Effector memory CD8-positive, alpha-beta T cell (primary cell): ENCODE results near the gene FAM163B.
A peak's percentile ranks its signal among the peaks of the same experiment; 100 is the strongest.

ENCODE experiments used
- ATAC-seq: fragments of 150-1000 bp; cut with Tn5 transposase; replicated peaks from 2 replicates; pipeline ENCODE4 v1.10.0; 2021; ENCODE audit warnings: mild to moderate bottlenecking, moderate library complexity
- DNase-seq, 3 experiments: peaks; one replicate each; pipeline ENCODE4 v3.0.0; 2021
- H3K27ac Mint-ChIP-seq, 2 donors: one replicate each; pipeline ENCODE4 v1.8.0; 2022; ENCODE audit warnings: mild to moderate bottlenecking in 2 of 2, mixed read lengths in 2 of 2, moderate library complexity in 2 of 2
- H3K27me3 Mint-ChIP-seq, 2 donors: one replicate each; pipeline ENCODE4 v1.8.0; 2022; ENCODE audit warnings: mixed read lengths in 2 of 2
- H3K36me3 Mint-ChIP-seq: one replicate; pipeline ENCODE4 v1.8.0; 2022; ENCODE audit warnings: mild to moderate bottlenecking, moderate library complexity, mixed read lengths; ENCODE audit not compliant: insufficient read depth
- H3K4me1 Mint-ChIP-seq, 2 donors: one replicate each; pipeline ENCODE4 v1.8.0; 2022; ENCODE audit warnings: low read depth in 2 of 2, mixed read lengths in 2 of 2
- H3K4me3 Mint-ChIP-seq, 2 donors: one replicate each; pipeline ENCODE4 v1.8.0; 2022; ENCODE audit warnings: mild to moderate bottlenecking in 2 of 2, mixed read lengths in 2 of 2, moderate library complexity in 2 of 2
- H3K9me3 Mint-ChIP-seq, 2 donors: one replicate each; pipeline ENCODE4 v1.8.0; 2022; ENCODE audit warnings: mixed read lengths in 2 of 2
- total RNA-seq, 9 experiments: gene quantifications; one replicate each; lab custom pipeline; 2026; lab: John Stamatoyannopoulos, UW

Gene FAM163B
- 0 reads per million in 9 experiments for total RNA-seq

DNA sequence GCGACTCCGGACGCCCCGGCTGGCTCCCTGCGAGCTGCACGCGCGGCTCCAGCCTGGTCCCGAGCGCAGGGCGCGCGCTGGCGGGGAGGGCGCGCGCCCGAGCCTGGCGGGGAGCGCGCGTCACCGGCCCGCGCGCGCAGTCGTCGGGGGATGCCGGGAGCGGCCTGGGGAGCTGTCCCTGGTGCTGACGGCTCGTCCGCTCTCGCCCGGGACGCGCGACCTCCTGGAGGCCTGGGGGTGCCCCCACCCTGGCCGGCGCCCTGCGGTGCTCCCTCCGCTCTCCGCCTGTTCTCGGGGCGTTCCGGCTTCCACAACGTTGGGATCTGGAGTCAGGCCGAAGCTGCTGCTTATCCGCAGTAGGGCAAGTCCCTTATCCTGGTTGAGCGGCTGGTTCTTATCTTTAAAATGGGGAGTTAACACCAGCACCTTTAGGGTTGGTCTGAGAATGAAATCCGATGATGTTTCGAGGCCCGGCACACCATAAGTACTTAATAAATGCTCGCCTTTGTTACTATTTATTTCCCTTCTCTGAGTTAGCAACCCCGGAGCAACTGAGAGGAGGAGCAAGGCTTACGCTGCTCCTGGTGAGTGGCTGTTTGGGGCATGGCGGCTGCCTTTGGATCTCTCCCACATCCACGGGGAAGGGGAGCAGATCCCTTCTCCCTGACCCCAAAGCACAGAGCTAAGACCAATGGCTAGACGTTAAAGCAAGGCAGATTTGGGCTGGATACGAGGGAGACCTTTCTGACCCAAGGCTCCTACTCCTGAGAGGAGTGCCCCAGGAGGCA lies at the start of gene FAM163B:
Gene FAM163B (minus strand): TSS at position 79 of the 788 bp plus-strand sequence. CDS start 29,166 bp downstream, outside the sequence.
- no peak within 1 kb of the TSS for H3K27ac Mint-ChIP-seq
- no peaks in the 10 kb centered on the region for H3K9me3 Mint-ChIP-seq
- H3K27me3 Mint-ChIP-seq: peaks cover 71 to 94% of the 10 kb centered on the region in 2 donors
- no peak for ATAC-seq
- no peaks in the 10 kb centered on the region for H3K36me3 Mint-ChIP-seq
- DNase-seq: no peak
- peaks cover 0 to 5% of the 10 kb centered on the region in 2 donors for H3K4me1 Mint-ChIP-seq
- H3K4me3 Mint-ChIP-seq: peak within 1 kb of the TSS in 1 of 2 donors; percentile 5

- H3K4me1 Mint-ChIP-seq: peaks cover 4 to 8% of the 10 kb centered on the region in 2 donors
- H3K36me3 Mint-ChIP-seq: no peaks in the 10 kb centered on the region
- H3K4me3 Mint-ChIP-seq: no peak overlapping the region
- peaks cover 66 to 82% of the 10 kb centered on the region in 2 donors for H3K27me3 Mint-ChIP-seq
- peak overlapping the region; percentile 3 to 54 for H3K27ac Mint-ChIP-seq
- ATAC-seq: no peak
- no peaks in the 10 kb centered on the region for H3K9me3 Mint-ChIP-seq
- DNase-seq: no peak
Observed at GRCh38 chr9:133657120-133657661, 48.0 kb upstream of the FAM163B start.

DNA sequence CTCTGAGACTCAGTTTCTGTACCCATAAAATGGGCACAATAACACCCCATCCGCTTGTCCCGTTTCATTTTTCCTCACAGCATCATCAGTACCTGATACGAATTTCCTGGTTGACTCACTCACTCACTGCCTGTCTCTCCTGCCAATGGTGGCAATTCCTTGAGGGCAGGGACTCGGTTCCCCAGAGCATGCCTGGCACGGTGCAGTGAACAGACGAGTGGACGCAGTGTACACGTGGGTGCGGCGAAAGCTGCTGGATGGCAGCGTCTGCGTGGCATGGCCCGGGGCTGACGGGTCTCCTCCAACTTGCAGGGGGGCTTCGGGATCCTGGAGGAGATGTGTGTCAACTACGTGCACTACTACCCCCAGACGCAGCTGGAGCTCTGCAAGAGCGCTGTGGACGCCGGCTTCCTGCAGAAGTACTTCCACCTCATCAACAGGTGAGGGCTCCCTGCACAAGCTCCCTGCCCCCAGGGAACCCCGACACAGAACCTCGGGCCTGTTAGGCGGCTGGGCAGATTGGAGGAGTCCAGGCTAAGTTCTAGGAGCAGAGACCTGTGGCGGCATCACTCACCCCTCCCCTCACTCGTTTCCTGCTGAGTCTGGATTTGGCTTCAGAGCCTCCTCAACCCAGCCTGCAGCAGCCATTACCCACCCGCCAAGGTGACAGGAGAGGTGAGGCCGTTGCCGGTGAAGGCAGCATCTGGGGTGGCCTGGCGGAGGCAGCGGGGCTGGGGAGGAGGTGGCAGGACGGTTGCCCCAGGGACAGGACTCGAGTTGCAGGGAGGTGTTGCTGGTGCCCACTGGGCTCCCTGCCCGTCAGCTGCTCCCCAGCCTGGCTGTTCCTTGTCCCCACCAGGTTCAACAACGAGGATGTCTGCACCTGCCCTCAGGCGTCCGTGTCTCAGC lies 47.3 kb upstream of the FAM163B start:
- H3K27ac Mint-ChIP-seq: peak overlapping the region; percentile 3 to 49
- no peaks in the 10 kb centered on the region for H3K36me3 Mint-ChIP-seq
- peaks cover 4 to 8% of the 10 kb centered on the region in 2 donors for H3K4me1 Mint-ChIP-seq
- DNase-seq: no peak
- H3K4me3 Mint-ChIP-seq: no peak overlapping the region
- peaks cover 71 to 87% of the 10 kb centered on the region in 2 donors for H3K27me3 Mint-ChIP-seq
- no peaks in the 10 kb centered on the region for H3K9me3 Mint-ChIP-seq
- ATAC-seq: peak; percentile 49

DNA sequence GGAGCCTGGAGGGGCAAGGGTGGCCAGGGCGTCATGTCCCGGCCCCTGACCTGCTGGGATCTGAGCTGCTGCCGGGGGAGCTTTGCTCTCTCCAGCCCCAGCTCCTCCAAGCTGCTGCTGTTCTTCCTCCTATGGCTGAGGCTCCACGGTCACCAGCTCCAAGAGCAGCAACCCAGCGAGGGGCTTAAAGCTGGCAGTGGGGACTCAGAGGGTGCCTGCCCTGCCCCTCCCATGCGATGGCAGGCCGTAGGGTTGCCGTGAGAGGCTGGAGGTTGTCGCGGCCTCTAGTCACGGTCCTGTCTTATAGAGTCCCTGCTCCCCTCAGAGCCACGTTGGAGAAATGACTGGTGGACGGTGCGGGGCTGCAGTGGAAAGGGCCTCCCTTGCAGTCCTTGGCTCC lies 46.5 kb upstream of the FAM163B start:
- H3K4me3 Mint-ChIP-seq: no peak overlapping the region
- peaks cover 71 to 92% of the 10 kb centered on the region in 2 donors for H3K27me3 Mint-ChIP-seq
- ATAC-seq: no peak

DNA sequence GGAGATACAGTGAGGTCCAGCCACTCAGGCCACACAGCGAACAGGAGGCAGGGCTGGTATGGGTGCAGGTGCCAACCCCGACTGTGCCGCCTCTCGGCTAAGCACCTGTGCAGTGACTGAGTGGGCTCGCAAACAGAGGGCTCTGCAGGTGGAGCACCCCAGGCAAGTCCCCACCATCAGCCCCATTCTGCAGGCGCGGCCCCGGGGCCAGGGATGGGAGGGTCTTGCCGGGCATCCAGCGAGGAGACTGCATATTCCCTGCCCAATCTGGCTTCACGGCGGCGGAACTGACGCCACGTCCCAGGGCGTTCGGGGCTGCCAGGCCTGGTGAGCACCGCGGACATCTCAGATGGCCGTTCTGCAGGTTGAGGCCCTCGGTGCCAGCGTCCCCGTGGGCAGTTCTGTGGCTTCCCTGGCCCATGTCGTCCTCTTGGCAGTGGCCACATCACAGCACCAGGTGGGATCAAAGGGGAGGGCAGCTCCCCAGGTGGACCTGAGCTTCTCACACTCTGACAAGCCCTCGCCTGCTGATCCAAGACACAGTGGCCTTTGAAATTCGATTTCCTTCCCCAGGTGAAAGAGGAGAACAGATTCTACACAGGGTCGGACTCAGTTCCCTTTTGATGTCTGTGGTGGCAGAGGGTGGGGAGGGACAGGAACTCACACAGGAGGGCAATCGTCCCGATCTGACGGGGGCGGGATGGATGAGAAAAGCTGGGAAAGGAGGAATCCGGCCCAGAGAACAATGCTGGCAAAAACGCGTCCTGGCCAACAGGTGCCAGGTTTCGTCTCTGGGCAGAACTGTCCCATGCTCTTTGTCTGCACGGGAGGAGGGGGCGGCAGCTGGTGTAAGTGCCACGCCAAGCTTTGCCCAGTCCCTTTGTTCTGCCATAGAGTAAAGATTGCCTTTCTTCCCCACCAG lies 45.8 kb upstream of the FAM163B start:
- no peaks in the 10 kb centered on the region for H3K36me3 Mint-ChIP-seq
- DNase-seq: no peak
- ATAC-seq: no peak
- no peak overlapping the region for H3K4me3 Mint-ChIP-seq
- no peak overlapping the region for H3K27ac Mint-ChIP-seq
- peaks cover 75 to 94% of the 10 kb centered on the region in 2 donors for H3K27me3 Mint-ChIP-seq
- no peaks in the 10 kb centered on the region for H3K9me3 Mint-ChIP-seq
- peaks cover 4 to 6% of the 10 kb centered on the region in 2 donors for H3K4me1 Mint-ChIP-seq

More for the DNA sequence above, 46.5 kb upstream of the FAM163B start:
- H3K36me3 Mint-ChIP-seq: no peaks in the 10 kb centered on the region
- no peaks in the 10 kb centered on the region for H3K9me3 Mint-ChIP-seq
- no peak for DNase-seq
- no peak overlapping the region for H3K27ac Mint-ChIP-seq
- peaks cover 4 to 8% of the 10 kb centered on the region in 2 donors for H3K4me1 Mint-ChIP-seq

DNA sequence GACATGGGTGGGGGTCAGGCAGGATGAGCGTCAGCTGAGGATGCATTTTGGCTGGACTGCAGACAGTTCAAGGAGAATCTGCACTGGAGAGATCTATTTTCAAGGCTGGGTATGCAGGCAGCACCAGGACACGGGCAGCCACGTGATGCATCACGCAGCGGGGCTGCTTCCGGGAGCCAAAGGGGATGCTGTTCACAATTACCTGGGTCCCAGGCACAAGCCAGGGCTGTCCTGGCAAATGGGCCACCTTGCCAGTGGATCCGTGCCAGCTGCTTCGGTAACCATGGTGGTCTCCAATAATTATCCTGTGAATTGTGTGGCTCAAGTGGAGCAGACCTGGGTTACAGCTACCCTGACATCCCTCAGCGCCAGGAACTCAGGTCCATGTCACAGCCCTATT lies 44.4 kb upstream of the FAM163B start:
- H3K9me3 Mint-ChIP-seq: no peaks in the 10 kb centered on the region
- peaks cover 1 to 4% of the 10 kb centered on the region in 2 donors for H3K4me1 Mint-ChIP-seq
- peaks cover 68 to 87% of the 10 kb centered on the region in 2 donors for H3K27me3 Mint-ChIP-seq
- no peaks in the 10 kb centered on the region for H3K36me3 Mint-ChIP-seq
- DNase-seq (no peak), ATAC-seq (no peak)
- no peak overlapping the region for H3K4me3 Mint-ChIP-seq
- peak overlapping the region in 1 of 2 donors; percentile 53 for H3K27ac Mint-ChIP-seq

GRCh38 chr9:133650026-133650425 lies 40.8 kb upstream of the FAM163B start:
- no peaks in the 10 kb centered on the region for H3K36me3 Mint-ChIP-seq
- H3K4me3 Mint-ChIP-seq: no peak overlapping the region
- DNase-seq: no peak
- no peaks in the 10 kb centered on the region for H3K4me1 Mint-ChIP-seq
- no peak for ATAC-seq
- H3K27ac Mint-ChIP-seq: peak overlapping the region in 1 of 2 donors; percentile 3
- H3K9me3 Mint-ChIP-seq: no peaks in the 10 kb centered on the region
- H3K27me3 Mint-ChIP-seq: peaks cover 39 to 62% of the 10 kb centered on the region in 2 donors

- no peak overlapping the region for H3K27ac Mint-ChIP-seq
- no peaks in the 10 kb centered on the region for H3K36me3 Mint-ChIP-seq
- ATAC-seq (no peak), DNase-seq (no peak)
- H3K9me3 Mint-ChIP-seq: no peaks in the 10 kb centered on the region
- H3K27me3 Mint-ChIP-seq: peaks cover 32 to 58% of the 10 kb centered on the region in 2 donors
- no peaks in the 10 kb centered on the region for H3K4me1 Mint-ChIP-seq
- H3K4me3 Mint-ChIP-seq: no peak overlapping the region
Observed at GRCh38 chr9:133649194-133649593, 40.0 kb upstream of the FAM163B start.

- no peaks in the 10 kb centered on the region for H3K4me1 Mint-ChIP-seq
- H3K27me3 Mint-ChIP-seq: peaks cover 23 to 51% of the 10 kb centered on the region in 2 donors
- no peak overlapping the region for H3K4me3 Mint-ChIP-seq
- H3K27ac Mint-ChIP-seq: no peak overlapping the region
- H3K36me3 Mint-ChIP-seq: no peaks in the 10 kb centered on the region
- DNase-seq: no peak
- H3K9me3 Mint-ChIP-seq: no peaks in the 10 kb centered on the region
- ATAC-seq: no peak
Observed at GRCh38 chr9:133647765-133648469, 38.7 kb upstream of the FAM163B start.

DNA sequence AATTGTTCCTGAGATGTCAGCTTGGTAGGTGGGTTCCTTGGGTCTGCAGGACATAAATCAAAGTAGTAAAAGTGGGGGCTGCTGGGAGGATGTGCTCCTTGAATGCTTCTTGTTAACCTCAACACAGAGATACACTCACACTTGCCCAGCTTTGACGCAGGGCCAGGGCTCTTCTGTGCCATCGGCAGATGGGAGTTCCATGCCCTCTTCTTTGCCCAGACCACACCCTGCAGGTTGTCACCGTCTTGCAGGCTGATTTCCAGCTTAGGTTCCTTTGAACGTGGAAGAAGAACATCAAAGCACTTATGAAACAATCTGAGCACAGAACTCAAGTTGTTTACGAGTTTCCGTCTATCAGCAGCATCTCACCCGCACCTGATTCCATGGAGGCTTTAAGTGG lies 38.0 kb upstream of the FAM163B start:
- Mint-ChIP-seq H3K9me3 (no peaks in the 10 kb centered on the region), H3K4me3 (no peak overlapping the region), H3K4me1 (no peaks in the 10 kb centered on the region), H3K27me3 (peaks cover 21 to 51% of the 10 kb centered on the region in 2 donors), H3K36me3 (no peaks in the 10 kb centered on the region), H3K27ac (peak overlapping the region in 1 of 2 donors; percentile 35)
- ATAC-seq: no peak
- DNase-seq: no peak

DNA sequence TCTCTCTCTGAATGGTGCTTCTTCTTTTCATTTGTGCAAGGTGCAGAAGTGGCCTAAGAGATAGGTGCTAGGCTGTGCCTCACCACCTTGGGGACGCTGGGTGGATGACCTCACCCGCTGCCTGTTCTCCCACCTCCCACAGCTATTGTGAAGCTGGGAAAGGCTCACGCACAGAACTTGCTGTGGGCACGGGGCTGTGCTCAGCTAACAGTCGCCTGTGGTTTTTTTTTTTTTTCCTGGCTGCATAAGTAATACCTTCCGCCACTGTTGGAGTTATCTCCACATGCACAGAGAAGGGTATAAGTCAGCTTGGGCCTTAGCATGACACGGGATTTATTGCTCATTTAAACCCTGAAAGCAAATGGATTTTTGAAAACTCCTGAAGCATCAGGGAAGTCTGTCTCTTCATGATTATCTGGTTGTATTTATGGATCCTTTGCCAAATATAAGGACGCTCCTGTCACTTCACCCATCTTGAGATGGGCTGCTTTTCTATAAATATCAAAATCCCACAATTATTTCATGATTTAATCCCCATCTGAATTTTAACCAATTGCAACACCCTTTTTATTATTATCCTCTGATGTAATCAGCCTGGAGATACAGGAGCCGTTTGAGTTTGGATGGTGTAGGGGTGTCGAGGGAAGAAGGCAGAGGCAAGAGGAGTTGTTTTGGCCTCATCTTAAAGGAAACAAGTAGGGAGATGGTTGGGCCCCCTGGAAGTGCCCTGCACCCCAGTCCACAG lies 36.0 kb upstream of the FAM163B start:
- no peak overlapping the region for H3K27ac Mint-ChIP-seq
- DNase-seq: no peak
- H3K4me1 Mint-ChIP-seq: no peaks in the 10 kb centered on the region
- no peaks in the 10 kb centered on the region for H3K9me3 Mint-ChIP-seq
- no peaks in the 10 kb centered on the region for H3K36me3 Mint-ChIP-seq
- H3K27me3 Mint-ChIP-seq: peaks cover 12 to 55% of the 10 kb centered on the region in 2 donors
- ATAC-seq: no peak
- no peak overlapping the region for H3K4me3 Mint-ChIP-seq
